ENCODE data around the gene ACOXL.

Gene ACOXL

GRCh38 chr2:110875384-110875725, 143.0 kb downstream of the ACOXL start:
- DNase-seq (ENCODE audit: low read depth in 2 of 2), result no peak

GRCh38 chr2:110876167-110876999, 144.0 kb downstream of the ACOXL start:
- DNase-seq (ENCODE audit: low read depth in 2 of 2), result no peak

- DNase-seq (ENCODE audit: low read depth in 2 of 2), result no peak
Observed at GRCh38 chr2:110877031-110877827, 144.9 kb downstream of the ACOXL start.

GRCh38 chr2:110878150-110878549, 145.8 kb downstream of the ACOXL start:
- DNase-seq (ENCODE audit: low read depth in 2 of 2), result no peak

GRCh38 chr2:110881908-110882307, 149.5 kb downstream of the ACOXL start:
- peak in 1 of 2 donors; percentile 23 for DNase-seq (ENCODE audit: low read depth in 2 of 2)

- no peak for DNase-seq (ENCODE audit: low read depth in 2 of 2)
Observed at GRCh38 chr2:110883406-110883805, 151.0 kb downstream of the ACOXL start.

GRCh38 chr2:110885256-110885655, 152.9 kb downstream of the ACOXL start:
- DNase-seq (ENCODE audit: low read depth in 2 of 2), result no peak

- no peak for DNase-seq (ENCODE audit: low read depth in 2 of 2)
Observed at GRCh38 chr2:110886826-110887573, 154.6 kb downstream of the ACOXL start.

- DNase-seq (ENCODE audit: low read depth in 2 of 2), result no peak
Observed at GRCh38 chr2:110888411-110888810, 156.0 kb downstream of the ACOXL start.

- no peak for DNase-seq (ENCODE audit: low read depth in 2 of 2)
Observed at GRCh38 chr2:110891626-110892025, 159.3 kb downstream of the ACOXL start.

- DNase-seq (ENCODE audit: low read depth in 2 of 2), result no peak
Observed at GRCh38 chr2:110896226-110896625, 163.9 kb downstream of the ACOXL start.

GRCh38 chr2:110897966-110898365, 165.6 kb downstream of the ACOXL start:
- no peak for DNase-seq (ENCODE audit: low read depth in 2 of 2)

GRCh38 chr2:110900191-110900590, 167.8 kb downstream of the ACOXL start:
- DNase-seq (ENCODE audit: low read depth in 2 of 2), result no peak

GRCh38 chr2:110903548-110903947, 171.2 kb downstream of the ACOXL start:
- DNase-seq (ENCODE audit: low read depth in 2 of 2), result no peak

- no peak for DNase-seq (ENCODE audit: low read depth in 2 of 2)
Observed at GRCh38 chr2:110904116-110904778, 171.9 kb downstream of the ACOXL start.

GRCh38 chr2:110904779-110905148, 172.4 kb downstream of the ACOXL start:
- no peak for DNase-seq (ENCODE audit: low read depth in 2 of 2)

- DNase-seq (ENCODE audit: low read depth in 2 of 2), result no peak
Observed at GRCh38 chr2:110905217-110905616, 172.8 kb downstream of the ACOXL start.

- DNase-seq (ENCODE audit: low read depth in 2 of 2), result no peak
Observed at GRCh38 chr2:110906613-110907298, 174.4 kb downstream of the ACOXL start.

- no peak for DNase-seq (ENCODE audit: low read depth in 2 of 2)
Observed at GRCh38 chr2:110909501-110909900, 177.1 kb downstream of the ACOXL start.

- no peak for DNase-seq (ENCODE audit: low read depth in 2 of 2)
Observed at GRCh38 chr2:110910423-110910822, 178.1 kb downstream of the ACOXL start.

GRCh38 chr2:110919738-110920137, 187.4 kb downstream of the ACOXL start:
- DNase-seq (ENCODE audit: low read depth in 2 of 2), result no peak

Measured in stimulated activated CD4-positive, alpha-beta T cell treated with anti-CD3 and anti-CD28 coated beads, Interleukin-4, amount 100 ng/mL, for 48 hours (primary cell).